ENCODE data around the gene RNGTT. TPM values are rescaled to one million over a fixed set of nuclear protein-coding genes. Genes with fewer than 3 reads are reported as not detected.

Gene RNGTT
- total RNA-seq, 1 experiment from 2014 or later = 15.2 TPM

- Histone ChIP-seq H3K4me3 (no peak overlapping the region), H3K9me3 (ENCODE audit: insufficient read depth, low read depth) (no peaks in the 10 kb centered on the region), H4K20me1 (ENCODE audit: insufficient read depth) (no peaks in the 10 kb centered on the region), H3K79me2 (ENCODE audit: low read depth) (no peaks in the 10 kb centered on the region), H3K4me1 (replicated peaks; ENCODE audit: insufficient read depth) (no peaks in the 10 kb centered on the region), H3F3A (ENCODE audit: insufficient read depth, low read depth) (no peaks in the 10 kb centered on the region), H3K9me2 (ENCODE audit: insufficient read depth) (no peaks in the 10 kb centered on the region), H3K27ac (no peak overlapping the region), H3K27me3 (ENCODE audit: insufficient read depth, low read depth) (no peaks in the 10 kb centered on the region), H3K36me3 (ENCODE audit: low read depth) (no peaks in the 10 kb centered on the region), H2AFZ (no peak overlapping the region), H3K4me2 (no peak overlapping the region)
- no peak for DNase-seq
- intact Hi-C loops (cut with micrococcal nuclease; ENCODE audit: unreplicated experiment) = no loop called here
- POLR2A ChIA-PET (ENCODE audit: unreplicated experiment) = no interaction called here
- BruUV-seq (replicated peaks) = no TSS peak
- CTCF ChIA-PET = no interaction called here
- TF ChIP-seq CTCF (conservative IDR thresholded peaks at IDR 0.05) (no peak), EZH2 (IDR thresholded peaks at IDR 0.05; ENCODE audit: low read depth) (no peak)
Measured at GRCh38 chr6:88662163-88662580, 301.2 kb downstream of the RNGTT start.

- Histone ChIP-seq H4K20me1 (ENCODE audit: insufficient read depth) (no peaks in the 10 kb centered on the region), H3F3A (ENCODE audit: insufficient read depth, low read depth) (no peaks in the 10 kb centered on the region), H3K27ac (no peak overlapping the region), H3K4me1 (replicated peaks; ENCODE audit: insufficient read depth) (no peaks in the 10 kb centered on the region), H2AFZ (no peak overlapping the region), H3K4me2 (no peak overlapping the region), H3K4me3 (no peak overlapping the region), H3K36me3 (ENCODE audit: low read depth) (no peaks in the 10 kb centered on the region), H3K9me2 (ENCODE audit: insufficient read depth) (no peaks in the 10 kb centered on the region), H3K79me2 (ENCODE audit: low read depth) (no peaks in the 10 kb centered on the region), H3K9me3 (ENCODE audit: insufficient read depth, low read depth) (no peaks in the 10 kb centered on the region), H3K27me3 (ENCODE audit: insufficient read depth, low read depth) (no peaks in the 10 kb centered on the region)
- DNase-seq = no peak
- ChIA-PET CTCF (no interaction called here), POLR2A (ENCODE audit: unreplicated experiment) (no interaction called here)
- BruUV-seq (replicated peaks) = no TSS peak
- TF ChIP-seq CTCF (conservative IDR thresholded peaks at IDR 0.05) (no peak), EZH2 (IDR thresholded peaks at IDR 0.05; ENCODE audit: low read depth) (no peak)
- intact Hi-C loops (cut with micrococcal nuclease; ENCODE audit: unreplicated experiment) = no loop called here
Measured at GRCh38 chr6:88661136-88661535, 302.3 kb downstream of the RNGTT start.

- no peaks in the 10 kb centered on the region for H3K4me1 ChIP-seq (replicated peaks; ENCODE audit: insufficient read depth)
- DNase-seq = no peak
- H3K4me3 ChIP-seq = no peak overlapping the region
- no peak overlapping the region for H3K27ac ChIP-seq
- CTCF ChIA-PET = no interaction called here
- H3K9me3 ChIP-seq (ENCODE audit: insufficient read depth, low read depth) = no peaks in the 10 kb centered on the region
- TF ChIP-seq EZH2 (IDR thresholded peaks at IDR 0.05; ENCODE audit: low read depth) = no peak
- TF ChIP-seq CTCF (conservative IDR thresholded peaks at IDR 0.05) = no peak
- H2AFZ ChIP-seq = no peak overlapping the region
- H3K4me2 ChIP-seq = no peak overlapping the region
- no peaks in the 10 kb centered on the region for H4K20me1 ChIP-seq (ENCODE audit: insufficient read depth)
- no peaks in the 10 kb centered on the region for H3K36me3 ChIP-seq (ENCODE audit: low read depth)
- intact Hi-C loops (cut with micrococcal nuclease; ENCODE audit: unreplicated experiment) = no loop called here
- BruUV-seq (replicated peaks) = no TSS peak
- no peaks in the 10 kb centered on the region for H3K9me2 ChIP-seq (ENCODE audit: insufficient read depth)
- no peaks in the 10 kb centered on the region for H3F3A ChIP-seq (ENCODE audit: insufficient read depth, low read depth)
- no peaks in the 10 kb centered on the region for H3K27me3 ChIP-seq (ENCODE audit: insufficient read depth, low read depth)
- POLR2A ChIA-PET (ENCODE audit: unreplicated experiment) = no interaction called here
- H3K79me2 ChIP-seq (ENCODE audit: low read depth) = no peaks in the 10 kb centered on the region
Measured at GRCh38 chr6:88655586-88655985, 307.8 kb downstream of the RNGTT start.
